GM19395 (cell line): ENCODE data around the gene TP53BP2.

Experiments
- ATAC-seq: cut with Tn5 transposase; IDR thresholded peaks from one replicate; pipeline ENCODE4 v1.9.1; 2021; ENCODE audit warnings: mild to moderate bottlenecking, moderate library complexity; ENCODE audit not compliant: unreplicated experiment

The TP53BP2 gene

DNA sequence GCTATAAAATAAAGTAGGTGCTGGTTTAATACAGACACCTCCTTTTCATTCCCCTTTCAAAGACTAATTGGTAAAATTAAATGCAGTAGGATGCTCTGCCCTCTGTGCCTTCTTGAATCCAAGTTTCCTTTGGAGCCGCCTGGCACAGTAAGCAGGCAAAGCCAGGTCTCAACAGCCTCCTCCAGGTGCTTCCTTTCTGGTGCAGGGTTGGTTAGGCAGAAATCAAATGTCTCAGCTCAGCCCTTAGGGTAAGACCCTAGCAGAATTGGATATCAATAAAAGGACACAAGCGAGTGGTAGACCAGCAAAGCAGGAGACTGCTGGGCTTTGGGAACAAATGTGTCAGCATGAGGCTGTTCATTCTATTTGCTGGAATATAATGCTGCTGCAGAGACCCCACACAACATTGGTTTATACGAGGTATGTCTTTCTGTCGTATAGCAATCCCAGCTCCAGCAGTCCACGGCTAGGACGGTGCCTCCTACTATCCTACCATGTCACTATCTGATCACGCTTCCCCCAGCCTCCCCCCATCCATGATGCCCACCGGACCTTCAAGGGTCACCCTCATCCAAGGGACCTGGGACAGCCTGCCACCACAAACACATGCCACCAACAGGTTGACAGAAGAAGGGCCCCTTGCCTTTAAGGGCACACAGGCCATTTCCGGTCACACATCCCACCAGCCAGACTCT, 75.0 kb downstream of the TP53BP2 start:
- ATAC-seq, result no peak

DNA sequence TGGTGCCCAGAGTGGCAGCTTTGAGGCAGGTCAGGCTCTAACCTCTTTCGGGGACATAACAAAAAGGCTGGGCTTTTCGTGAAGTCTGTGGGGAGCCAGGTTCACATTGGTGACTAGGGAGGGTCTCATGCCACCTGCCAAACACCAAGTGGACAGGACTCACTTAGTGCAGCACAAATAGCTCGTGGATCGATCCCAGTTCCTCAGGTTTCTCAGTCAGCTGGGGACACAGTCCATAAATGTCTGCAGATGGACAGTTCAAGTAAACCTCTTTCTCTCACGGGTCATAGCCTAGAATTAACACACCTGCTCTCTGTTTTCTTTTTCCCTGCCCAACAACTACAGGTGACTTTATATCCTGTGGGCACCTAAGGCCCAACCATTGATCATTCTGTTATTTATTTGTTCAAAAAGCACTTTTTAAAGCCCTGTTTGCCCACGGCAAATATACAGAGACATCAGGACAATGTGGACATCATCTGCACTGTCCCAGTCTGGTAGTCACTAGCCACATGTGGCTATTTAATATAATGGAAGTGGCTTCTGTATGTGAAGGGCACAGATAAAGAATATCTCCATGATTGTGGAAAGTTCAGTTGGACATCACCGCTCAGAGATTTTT, 79.9 kb downstream of the TP53BP2 start:
- no peak for ATAC-seq

DNA sequence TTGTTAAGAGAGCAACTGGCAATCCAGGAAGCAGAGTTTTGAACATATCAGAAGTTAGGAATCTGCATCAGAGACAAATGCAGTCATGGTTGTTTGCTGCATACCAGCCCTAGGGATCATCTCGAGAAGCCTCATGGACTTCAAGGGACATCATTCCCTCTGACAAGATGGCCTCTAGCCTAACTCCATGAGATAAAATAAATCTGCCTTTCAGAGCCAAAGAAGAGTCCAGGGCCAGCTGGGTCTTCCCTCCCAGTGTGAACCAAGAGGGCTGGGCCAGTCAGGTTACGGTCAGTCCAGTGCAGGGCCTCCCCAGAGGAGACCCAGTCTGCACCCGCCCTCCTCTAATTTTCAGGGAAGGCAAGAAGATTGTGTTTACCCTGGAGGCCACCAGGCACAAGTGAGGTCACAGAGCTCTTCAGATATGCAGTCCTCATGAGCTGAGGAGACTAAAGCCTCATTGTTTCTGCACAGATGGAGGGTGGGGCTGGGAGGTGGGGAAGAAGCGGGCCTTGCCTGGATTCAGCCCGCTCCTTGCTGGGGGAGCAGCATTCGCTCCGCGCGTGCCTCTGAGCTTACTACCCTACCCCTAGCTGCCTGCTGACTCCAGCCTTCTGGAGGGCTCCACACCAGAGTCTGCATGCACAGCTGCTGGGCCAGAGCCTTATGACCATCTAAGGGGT, 80.6 kb downstream of the TP53BP2 start:
- ATAC-seq, result no peak

DNA sequence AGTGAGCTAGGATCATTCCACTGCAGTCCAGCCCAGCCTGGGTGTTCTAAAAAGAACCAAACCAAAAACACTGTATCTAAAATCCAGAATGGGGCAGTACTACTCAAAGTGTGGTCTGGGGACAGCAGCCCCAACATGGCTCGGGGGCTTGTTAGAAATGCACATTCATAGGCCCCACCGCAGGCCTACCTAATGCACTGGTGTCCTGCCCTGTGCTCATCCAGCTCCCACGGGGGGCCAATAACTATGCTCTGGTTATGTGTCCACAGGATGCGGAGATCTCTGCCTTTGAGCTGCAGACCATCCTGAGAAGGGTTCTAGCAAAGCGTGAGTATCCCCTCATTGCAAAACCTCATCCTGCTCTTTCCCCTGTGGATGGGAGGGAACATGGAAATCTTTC, 81.9 kb downstream of the TP53BP2 start:
- ATAC-seq, result no peak

DNA sequence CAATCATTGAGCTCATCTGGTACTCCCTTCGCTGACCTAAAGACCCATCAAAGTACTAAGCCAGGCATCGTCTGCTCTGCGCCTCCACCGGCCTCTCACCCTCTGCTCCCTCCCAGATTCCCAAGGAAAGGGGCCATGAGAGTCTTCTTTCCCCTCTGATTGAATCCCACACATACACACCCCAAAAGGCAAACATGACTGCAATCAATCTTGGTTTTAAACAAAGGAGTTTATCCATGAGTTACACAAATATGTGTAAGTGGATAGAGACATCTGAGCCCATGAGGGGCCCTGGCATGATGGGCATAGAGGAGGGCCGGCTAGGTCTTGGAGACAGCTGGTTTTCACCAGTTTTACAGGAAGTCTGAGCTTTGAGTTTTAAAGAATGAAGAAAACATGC, 82.5 kb downstream of the TP53BP2 start:
- no peak for ATAC-seq

DNA sequence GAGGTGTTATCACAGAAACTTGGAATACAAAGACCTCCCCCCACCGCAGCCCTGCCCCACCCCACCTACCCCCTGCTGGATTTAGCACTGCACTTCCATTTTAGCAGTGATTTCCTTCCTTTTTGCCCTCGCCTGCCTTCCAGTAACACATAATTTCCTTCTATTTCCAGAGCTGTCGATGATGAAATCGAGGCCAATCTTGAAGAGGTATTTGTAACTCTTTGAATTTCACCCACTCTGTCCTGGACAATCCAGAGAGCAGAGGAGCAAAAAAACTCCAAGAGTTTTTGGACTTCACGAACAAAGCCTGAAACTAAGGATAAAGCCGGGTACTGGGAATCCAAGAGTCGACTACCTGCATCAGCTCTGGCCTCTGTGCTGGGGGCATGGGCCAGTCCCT, 84.3 kb downstream of the TP53BP2 start:
- ATAC-seq, result no peak

DNA sequence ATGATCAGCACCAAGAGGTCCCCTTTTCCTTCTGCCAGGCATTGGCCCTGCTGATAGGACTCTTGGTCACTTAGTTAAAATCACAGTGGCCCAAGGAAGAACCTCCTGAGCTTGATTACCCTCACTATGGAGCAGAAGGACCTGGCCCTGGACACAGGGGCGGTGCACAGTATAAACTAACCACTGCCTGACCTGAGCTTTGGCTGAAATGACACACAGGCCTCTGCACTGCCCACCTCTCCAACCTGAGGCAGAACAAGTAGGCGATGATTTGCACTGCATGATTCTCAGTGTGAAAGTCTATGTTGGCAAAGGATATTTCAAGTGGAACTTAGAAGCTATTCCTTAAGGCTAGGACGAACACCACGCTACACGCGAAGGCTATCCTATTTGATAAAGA, 84.9 kb downstream of the TP53BP2 start:
- no peak for ATAC-seq

DNA sequence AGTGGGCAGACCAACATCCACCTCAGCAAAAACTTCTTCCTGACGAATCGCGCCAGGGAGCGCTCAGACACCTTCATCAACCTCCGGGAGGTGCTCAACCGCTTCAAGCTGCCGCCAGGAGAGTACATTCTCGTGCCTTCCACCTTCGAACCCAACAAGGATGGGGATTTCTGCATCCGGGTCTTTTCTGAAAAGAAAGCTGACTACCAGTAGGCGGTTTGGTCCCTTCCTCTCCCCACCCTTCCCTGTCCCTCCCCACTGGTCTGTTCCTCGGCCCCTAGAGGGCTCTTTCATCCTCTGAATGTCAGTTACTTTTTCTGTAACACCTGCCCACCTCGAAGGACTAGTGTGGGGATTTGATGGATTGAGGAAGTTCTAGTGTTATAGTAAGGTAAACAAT, 86.5 kb downstream of the TP53BP2 start:
- ATAC-seq, result no peak

DNA sequence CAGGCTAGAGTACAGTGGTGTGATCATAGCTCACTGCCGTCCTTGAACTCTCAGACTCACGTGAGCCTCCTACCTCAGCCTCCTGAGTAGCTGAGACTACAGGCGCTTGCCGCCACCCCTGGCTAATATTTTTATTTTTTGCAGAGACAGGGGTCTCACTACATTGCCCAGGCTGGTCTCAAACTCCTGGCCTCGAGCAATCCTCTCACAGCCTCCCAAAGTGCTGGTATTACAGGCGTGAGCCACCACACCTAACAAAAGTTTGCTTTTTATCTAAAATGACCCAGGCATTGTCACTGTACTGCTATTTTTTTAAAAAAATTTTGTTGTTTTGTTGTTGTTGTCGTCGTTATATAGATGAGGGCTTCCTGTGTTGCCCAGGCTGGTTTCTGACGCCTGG, 87.0 kb downstream of the TP53BP2 start:
- ATAC-seq, result no peak

DNA sequence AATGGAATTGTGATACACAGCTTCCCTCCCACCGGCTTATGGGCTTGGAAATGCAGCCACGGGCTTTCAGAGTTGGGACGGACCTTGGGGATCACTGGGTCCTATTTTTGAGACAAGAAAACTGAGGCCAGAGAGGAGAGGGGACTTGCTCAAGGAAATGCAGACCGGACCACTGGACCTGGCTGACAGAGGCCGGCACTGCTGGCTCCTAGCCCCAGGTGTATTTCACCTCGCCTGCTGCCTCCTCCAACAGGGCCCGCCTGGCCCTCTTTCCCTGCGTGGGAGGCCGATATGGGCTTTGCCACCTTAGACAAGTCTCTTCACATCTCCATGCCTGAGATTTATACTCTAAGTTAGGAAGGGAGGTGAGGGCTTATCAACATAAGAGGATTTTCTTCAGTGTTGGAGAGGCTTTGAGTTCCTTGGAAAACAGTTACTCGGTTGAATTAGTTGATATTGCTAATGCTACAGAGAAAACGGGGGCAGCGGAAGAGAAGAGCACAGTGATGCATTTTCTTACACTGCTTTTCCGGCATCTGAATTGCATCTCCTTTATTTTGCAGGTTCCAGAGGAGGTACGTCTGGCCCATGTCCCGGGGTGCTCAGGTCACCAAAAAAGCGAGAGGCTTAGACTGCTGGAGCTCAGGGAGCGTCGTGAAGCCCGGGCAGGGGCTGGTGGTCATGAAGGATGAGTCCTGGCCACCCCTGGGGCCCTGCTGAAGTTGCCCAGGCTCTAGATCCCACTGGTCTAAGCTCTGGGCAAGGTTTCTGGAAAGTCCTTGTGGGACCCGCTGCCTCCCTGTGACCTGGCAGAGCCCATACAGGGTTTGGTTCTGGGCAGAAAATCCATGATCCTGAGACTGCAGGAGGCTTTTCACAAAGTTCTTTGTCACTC, 88.7 kb downstream of the TP53BP2 start:
- ATAC-seq, result no peak

DNA sequence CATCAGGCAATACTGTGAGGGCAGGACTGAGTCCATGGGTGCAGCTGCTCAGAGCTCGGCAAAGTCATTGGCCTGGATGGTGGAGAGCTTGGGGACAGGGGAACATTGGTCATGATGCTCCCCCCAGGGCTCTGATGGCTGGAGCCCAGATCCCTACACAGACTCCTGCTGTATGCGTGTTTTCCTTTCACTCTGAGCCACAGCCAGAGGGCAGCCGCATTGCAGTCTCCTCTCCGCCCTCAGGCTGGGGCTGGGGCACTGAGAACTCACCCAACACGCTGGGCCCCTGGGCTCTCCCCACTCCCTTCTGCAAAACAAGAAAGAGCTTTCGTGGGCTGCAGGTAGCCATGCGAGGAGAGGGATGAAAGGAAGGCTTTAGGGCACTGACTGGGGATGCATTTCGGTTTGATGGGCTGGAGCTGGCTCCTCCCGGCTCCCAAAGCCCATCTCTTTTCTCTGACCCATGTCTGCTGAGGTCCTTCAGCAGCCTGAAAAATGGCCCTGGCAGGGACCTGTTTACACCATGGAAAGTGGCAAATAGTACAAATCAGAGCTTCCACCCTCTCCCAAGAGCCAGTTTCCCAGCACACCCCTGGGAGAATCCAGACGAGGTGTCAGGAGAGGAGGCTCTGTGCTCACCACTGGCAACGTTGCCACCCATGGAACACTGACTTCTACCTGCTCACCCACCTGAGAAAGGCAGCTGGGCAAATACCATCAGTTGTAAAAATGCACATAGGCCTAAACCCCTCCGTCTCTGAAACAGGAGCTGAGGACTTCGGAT, 89.6 kb downstream of the TP53BP2 start:
- ATAC-seq, result no peak

DNA sequence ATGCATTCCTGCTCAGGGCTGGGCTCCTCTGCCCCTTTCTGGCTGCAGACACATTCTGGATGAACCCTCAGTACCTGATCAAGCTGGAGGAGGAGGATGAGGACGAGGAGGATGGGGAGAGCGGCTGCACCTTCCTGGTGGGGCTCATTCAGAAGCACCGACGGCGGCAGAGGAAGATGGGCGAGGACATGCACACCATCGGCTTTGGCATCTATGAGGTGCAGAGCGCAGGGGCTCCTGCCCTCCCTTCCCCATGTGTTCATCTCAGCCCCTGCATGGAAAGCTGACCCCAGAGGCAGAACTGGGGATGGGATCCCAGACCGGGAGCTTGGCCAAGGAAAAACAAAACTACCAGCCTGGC, 90.3 kb downstream of the TP53BP2 start:
- no peak for ATAC-seq

DNA sequence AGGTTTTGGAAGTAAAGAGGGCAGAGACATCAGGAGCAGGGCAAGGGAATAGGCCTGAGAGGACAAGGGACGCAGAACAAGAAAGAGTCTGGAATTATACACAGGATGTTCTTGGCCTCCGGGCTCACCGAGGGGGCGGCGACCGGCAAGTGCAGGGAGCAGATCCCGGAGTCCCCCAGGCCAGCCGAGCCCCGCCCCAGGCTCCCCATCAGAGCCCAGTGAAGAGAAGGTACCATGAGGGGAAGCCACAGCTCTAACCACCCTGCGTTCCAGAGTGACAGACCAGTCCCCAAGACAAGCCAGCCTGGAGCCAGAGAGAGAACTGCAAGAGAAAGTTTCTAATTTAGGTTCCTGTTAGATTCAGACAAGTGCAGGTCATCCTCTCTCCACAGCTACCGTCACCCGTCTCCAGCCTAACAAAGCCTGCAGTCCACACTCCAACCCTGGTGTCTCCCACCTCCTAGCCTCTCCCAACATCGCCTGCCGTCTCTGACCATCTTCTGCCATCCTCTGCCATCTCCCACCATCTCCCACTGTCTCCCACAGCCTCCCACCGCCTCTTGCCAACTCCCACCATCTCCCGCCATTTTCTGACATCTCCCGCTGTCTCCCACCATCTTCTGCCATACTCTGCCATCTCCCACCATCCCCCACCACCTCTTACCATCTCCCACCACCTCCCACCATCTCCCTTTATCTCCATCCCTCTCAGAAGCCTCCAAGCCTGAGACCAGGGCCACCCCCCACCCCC, 90.9 kb downstream of the TP53BP2 start:
- no peak for ATAC-seq

DNA sequence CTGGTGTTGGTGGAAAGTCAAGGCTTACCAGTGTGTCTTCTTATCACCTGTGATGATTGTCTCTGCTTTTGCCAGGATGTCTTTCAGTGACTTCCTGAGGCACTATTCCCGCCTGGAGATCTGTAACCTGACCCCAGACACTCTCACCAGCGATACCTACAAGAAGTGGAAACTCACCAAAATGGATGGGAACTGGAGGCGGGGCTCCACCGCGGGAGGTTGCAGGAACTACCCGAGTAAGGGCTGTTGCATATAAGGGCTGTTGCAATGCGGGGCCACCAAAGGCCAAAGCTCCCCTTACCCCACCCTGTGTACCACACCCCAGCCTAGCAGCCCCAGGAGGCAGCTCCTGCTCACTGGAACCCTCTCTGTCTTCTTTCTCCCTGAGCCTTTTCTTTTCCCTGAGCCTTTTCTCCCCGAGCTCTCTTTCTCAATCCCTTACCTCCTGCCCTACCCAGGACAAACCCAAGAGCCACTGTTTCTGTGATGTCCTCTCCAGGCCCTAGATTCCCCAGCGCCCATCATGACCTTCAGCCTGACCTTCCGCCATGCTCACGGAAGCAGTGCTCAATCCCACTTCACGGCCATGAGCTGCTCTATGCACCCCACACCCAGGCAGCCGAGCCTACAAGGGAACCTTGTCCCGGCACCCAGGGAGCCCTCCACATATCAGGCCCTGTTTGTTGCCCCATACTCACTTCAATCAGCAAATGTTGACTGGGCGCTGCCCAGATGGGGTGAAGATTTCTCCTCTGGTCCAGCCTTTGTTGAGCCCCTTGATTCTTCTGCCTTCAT, 92.8 kb downstream of the TP53BP2 start:
- no peak for ATAC-seq

DNA sequence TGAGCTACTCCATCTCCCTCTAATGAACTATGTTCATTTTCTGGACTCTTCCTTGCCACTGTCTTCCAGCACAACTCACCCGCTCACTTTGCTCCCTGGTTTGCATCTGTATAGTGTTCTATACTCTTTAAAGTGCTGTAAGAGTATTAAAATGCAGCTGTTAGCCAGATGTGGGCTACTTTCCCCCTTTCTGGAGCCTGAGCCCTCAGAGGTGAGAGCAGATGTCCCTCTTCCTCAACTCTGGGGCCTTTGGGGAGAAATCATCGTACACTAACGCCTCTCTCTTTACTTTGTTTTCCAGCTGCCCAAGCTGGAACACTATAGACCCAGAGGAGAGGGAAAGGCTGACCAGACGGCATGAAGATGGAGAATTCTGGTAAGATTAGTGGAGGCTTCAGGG, 94.1 kb downstream of the TP53BP2 start:
- ATAC-seq, result no peak

DNA sequence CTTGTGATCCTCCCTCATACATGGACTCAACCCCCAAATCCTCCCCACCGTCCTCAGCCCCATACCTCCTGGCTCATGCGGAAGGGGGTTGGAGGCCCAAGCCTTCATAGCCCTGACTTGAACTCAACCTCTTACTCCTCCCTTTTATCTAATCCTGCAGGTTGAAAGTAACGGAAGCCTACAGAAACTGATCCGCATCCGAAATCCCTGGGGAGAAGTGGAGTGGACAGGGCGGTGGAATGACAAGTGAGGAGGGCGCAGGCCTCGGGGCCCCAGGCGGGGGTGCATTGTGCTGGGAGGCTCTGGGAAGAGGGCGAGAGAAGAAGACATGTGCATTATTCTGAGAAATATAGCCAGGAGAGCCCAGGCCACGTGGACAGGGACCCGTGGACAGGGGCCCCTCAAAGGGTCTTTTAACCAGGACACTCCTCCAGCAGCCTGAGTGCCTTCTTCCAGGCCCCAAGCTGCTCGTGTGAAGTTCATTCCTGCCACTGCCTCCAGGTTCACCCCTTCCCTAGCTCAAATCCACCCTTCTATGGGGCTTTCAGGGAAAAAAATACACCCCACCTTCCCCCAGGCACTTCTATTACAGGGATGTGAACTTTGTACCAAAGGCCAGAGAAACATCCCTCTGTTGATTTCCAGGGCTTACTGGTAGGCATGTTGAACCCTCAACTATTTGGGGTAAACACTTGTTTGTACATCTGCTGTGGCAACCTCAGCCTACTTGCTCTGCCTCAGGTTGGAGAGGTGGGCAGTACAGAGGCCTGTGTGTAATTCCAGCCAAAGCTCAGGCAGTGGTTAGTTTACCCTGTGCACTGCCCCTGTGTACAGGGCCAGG, 94.8 kb downstream of the TP53BP2 start:
- ATAC-seq, result no peak

DNA sequence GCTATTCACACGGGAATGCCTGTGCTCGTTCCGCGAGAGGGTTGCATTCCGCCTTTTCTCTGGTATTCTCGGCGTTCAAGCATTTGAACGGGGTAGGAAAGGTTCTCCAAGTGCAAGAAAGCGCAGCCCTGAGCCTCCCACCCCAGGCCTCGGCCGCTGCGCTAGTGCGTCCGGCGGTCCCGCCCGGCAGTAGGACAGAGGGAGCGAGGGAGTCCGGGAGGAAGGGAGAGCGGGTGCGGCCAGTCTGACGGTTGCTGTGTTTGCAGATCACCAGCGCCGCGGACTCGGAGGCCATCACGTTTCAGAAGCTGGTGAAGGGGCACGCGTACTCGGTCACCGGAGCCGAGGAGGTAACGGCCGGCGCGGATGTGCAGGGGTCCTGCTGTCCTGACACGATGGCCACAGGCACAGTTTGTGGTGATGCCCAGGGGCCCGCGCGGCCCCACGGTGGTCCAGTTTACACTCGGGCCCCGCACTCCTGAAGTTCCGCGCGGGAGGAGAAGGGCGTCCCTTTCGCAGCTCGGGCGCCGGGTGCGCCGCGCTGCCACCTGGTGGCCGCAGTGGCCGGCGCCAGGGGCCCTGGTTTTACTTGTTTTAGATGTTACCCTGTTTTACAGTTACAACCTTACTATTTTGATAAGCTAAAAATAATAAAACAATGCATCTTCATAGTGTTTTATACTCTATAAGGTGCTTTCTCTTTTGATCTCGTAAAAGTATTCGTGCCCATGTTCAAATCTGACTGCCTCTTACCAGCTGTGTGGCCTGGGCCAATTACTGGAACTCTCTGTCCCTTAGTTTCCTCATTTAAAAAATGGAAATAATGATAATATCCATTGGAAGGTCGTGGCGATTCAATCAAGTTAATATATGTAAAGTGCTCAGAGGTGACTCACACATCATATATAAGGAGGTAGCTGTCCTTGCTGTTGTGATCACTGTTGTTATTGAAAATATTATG, 96.7 kb downstream of the TP53BP2 start:
- peak; percentile 87 for ATAC-seq
